ENCODE results near the gene CEACAM4.

Gene CEACAM4

DNA sequence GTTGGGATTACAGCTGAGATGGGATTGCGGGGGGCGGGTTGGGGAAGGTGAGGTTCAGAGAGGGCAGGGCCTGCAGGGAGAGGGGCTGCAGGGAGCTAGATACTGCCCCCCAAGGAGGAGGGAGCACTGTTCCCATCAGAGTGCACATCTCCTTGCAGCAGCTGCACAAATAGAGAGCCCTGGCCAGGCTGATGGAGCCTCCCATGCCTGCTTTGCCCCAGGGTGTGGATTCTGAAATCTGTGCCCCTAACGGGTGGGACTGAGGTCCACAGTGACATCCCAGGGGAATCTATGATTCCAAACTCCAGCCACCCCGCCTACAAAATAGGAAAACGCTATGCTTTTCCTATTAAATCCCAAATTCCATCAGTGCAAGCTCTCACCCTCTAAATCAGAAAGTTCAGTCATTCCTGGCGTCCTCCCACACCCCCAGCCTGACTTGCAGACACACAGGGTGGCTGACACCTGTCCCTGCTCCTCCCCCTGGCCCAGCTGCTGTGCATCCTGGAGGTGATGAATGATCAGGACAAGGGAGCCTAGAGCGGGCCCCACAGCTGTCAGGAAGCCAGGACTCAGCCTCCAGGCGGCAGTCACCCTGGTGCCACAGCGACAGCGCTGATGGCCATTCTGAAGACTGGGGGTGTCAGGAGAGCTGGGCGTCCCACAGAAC lies 57.3 kb downstream of the CEACAM4 start:
- WGBS, 2 experiments (ENCODE audit: insufficient coverage in 2 of 2), result 61 to 68% methylated on average over 10 to 11 of the region's 11 CpGs
- Histone ChIP-seq H3K4me3 (ENCODE audit: extremely low read depth, insufficient read depth, low read length, poor library complexity, severe bottlenecking) (no peak overlapping the region), H3K4me1 (ENCODE audit: control insufficient read depth, insufficient read depth, low read length, poor library complexity, severe bottlenecking) (no peaks in the 10 kb centered on the region), H3K36me3 (ENCODE audit: control insufficient read depth, insufficient read depth, low read length) (no peaks in the 10 kb centered on the region), H3K9me3 (ENCODE audit: control insufficient read depth, low read length) (no peaks in the 10 kb centered on the region), H3K27ac (ENCODE audit: low read depth, low read length, severe bottlenecking) (no peak overlapping the region)
